HS-5 (cell line): ENCODE data around the gene YARS2.
"Not testable (repeated sequence)": the region's sequence is repeated elsewhere in the genome, so short reads cannot be mapped to it uniquely, and the experiment has no call there.

ENCODE experiments used
- DNase-seq: peaks from one replicate; pipeline ENCODE4 v3.0.0-alpha.2; 2012; ENCODE audit warnings: low read depth

The YARS2 gene

DNA sequence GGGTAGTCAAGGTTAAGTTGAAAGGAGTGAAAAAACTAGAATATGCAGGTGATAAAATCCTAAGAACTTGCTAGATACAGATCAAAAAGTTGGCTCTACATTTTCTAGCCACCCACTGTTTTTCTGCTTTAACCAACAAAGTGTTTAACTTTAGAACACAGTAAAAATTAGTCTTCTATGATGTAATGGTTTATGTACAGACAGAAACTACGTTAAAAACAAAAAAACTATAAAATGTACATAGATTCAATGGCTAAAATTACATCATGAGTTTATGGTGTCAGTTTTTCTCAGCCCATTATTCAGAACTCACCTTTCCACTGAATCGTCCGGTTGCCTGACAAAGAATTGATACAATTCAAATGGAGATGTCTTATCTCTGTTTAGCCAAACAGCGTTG is 2.1 kb downstream of the YARS2 start:
- DNase-seq, result no peak

- no peak for DNase-seq
Measured at GRCh38 chr12:32743264-32743663, 12.4 kb downstream of the YARS2 start.

- no peak for DNase-seq
Measured at GRCh38 chr12:32742133-32742532, 13.6 kb downstream of the YARS2 start.

DNA sequence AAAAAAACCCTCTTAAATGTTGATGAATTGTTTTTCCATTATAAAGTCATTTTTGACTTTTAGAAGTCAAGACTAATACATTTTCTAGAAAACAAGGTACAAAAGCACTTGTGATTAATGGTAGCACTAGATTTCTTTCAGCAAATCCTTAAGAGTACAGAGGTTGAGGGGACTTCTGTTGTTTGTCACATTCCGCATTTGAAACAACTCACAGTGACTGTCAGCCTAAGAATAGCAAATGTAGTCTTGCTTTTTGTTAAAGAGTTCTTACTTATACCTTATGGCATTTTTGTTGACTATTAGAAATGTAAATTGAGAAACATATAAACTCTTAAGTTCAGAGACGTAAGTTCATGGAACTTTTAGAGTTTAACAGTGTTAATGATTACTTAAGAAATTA is 16.4 kb downstream of the YARS2 start:
- no peak for DNase-seq

DNA sequence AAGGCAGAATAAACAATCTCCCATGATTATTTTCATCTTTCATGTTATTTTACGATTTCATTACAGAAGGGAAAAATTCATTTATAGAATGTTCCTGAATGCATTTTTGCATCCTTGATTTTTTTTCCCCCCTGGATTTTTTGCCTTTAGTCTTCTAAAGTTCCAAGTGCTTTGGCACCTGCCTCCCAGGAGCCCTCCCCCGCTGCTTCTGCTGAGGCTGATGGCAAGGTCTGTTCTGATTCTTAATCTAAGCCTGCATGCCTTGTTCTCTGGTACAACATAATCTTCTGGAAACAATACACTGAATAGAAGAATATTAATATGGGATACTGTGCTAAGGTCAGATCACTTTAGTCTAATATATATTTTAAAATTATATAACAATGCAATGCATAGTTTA is 18.0 kb downstream of the YARS2 start:
- no peak for DNase-seq

DNA sequence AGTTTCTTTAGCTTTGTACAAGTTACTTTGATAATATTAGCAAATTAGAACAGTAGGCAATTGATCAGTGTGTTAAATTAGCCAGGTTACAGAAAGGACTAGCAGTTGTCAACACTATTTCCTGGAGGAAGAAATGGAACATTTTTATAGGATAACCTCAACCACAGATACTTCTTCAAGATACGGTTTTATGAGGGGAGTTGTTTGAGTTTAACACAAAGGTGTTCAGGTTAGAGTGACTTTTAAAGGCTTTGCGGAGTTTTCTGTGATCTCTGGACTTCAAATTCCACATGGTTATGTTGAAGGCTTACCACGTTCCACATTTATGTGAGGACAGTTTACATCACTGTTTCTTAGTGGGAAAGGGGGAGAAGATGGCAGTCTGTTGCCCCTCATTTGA is 19.3 kb downstream of the YARS2 start:
- no peak for DNase-seq

DNA sequence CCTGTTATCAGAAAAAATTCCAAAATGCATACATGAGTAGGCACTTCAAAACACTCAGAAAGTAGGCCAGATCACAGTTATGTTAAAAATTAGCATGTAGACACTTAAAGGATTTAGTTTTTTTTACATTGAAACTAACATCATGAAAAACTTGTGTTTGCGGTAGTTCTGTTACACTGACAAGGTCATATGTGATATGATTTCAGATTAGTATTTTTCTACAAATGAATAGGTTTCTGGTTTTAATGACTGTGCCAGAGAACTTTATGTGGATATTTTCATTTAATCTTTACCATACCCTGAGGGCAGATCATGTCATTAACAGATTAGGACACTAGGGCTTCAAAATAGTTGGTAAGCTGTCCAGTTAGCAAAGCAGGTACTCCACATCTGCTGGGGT is 20.7 kb downstream of the YARS2 start:
- no peak for DNase-seq

- no peak for DNase-seq
Measured at GRCh38 chr12:32727237-32727636, 28.5 kb downstream of the YARS2 start.

- DNase-seq, result no peak
Measured at GRCh38 chr12:32726286-32726685, 29.4 kb downstream of the YARS2 start.

DNA sequence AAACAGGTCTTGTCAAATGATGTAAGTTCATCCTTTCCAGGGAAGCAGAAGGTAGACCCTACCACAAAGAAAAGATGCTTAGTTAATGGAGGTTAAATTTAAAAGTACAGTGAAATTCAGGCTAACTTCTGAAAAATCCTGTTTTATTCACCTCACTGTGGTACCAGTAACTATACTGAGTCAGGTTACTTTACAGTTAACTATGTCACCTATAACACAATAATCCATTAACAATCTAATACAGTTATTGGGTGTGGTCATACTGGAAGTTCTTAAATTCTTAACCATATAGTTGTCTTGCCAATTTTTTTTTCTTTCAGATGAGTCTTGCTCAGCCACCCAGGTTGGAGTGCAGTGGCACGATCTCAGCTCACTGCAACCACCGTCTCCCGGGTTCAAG is 30.4 kb downstream of the YARS2 start:
- DNase-seq, result not testable (repeated sequence)

GRCh38 chr12:32718926-32719325 is 36.8 kb downstream of the YARS2 start:
- DNase-seq, result no peak

GRCh38 chr12:32714772-32715171 is 40.9 kb downstream of the YARS2 start:
- no peak for DNase-seq

DNA sequence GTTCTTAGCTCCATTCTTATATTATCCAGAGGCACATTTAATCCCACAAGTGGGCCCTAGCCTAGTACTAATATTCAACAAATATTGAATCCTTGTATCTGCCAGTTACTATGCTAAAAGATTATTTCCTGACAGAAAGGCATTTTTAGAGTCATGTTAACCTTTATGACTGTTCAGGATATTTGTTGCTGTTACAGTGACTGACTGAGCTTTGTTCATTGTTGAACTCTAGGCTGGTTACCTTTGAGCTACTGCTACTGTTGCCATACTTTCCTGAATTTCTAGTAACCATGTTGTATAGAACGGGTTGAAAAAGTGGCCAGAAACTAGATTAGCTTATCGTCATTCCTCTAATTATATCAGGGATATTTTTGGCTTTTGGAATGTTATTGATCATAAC is 46.8 kb downstream of the YARS2 start:
- DNase-seq, result no peak

DNA sequence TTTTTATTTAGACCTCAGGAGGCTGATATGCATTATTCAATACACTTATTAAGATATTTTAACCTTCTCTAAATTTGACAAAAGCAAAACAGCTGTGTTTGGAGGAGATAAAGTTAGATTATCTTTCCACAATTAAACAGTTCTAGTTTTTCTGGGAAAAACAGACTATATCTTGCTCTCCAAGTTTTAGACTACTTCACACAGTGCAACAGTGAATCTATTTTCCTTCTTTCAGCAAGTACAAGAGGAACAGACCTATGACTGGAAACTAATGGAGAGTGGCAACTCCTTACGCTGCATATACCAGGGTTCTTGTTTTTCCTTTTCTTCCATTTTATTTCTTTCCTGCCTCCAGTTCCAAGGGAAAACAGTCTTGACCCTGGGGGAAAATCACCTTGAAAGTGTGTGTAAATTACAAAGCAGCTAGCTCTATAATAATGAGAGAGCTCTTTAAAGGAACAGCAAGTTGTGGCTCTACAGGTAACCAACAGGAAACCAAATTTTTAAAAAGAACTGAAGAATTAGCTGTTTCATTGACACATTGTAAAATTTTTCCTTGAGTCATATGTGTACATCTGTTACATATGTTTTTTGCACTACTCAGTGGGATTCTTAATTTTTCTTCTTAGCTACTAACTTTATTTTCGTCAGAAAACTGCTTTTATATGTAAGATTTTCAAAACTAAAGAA is 49.2 kb downstream of the YARS2 start:
- no peak for DNase-seq

GRCh38 chr12:32705783-32706182 is 49.9 kb downstream of the YARS2 start:
- no peak for DNase-seq

GRCh38 chr12:32702946-32703345 is 52.8 kb downstream of the YARS2 start:
- DNase-seq, result no peak

GRCh38 chr12:32702473-32702872 is 53.2 kb downstream of the YARS2 start:
- no peak for DNase-seq

GRCh38 chr12:32699437-32699836 is 56.3 kb downstream of the YARS2 start:
- DNase-seq, result not testable (repeated sequence)

GRCh38 chr12:32698285-32698684 is 57.4 kb downstream of the YARS2 start:
- DNase-seq, result no peak

- no peak for DNase-seq
Measured at GRCh38 chr12:32697445-32697844, 58.3 kb downstream of the YARS2 start.
